SU-DHL-6 (cell line): ENCODE measurements around the gene GRAMD4.

Source experiments
- CTCF ChIP-seq: fragments of 200-600 bp; sonication (generic); IDR thresholded peaks from one replicate; pipeline ENCODE4 v1.5.1; 2017; ENCODE audit warnings: antibody characterized with exemption, mild to moderate bottlenecking, low read length, moderate library complexity; ENCODE audit not compliant: insufficient read depth, poor library complexity, severe bottlenecking
- EZH2phosphoT487 ChIP-seq: fragments of 200-600 bp; sonication (generic), shearing (Covaris generic); conservative IDR thresholded peaks from 2 replicates; pipeline ENCODE4 v1.6.1; 2018; ENCODE audit warnings: mild to moderate bottlenecking, antibody characterized with exemption, low read length, moderate library complexity, mixed read lengths

GRCh38 chr22:46574438-46574992 lies 45.7 kb upstream of the GRAMD4 start:
- TF ChIP-seq CTCF, result no peak
- no peak for TF ChIP-seq EZH2phosphoT487
